ENCODE results near the gene REV3L.
"Not testable (repeated sequence)": the region's sequence is repeated elsewhere in the genome, so short reads cannot be mapped to it uniquely, and the experiment has no call there.

REV3L gene

DNA sequence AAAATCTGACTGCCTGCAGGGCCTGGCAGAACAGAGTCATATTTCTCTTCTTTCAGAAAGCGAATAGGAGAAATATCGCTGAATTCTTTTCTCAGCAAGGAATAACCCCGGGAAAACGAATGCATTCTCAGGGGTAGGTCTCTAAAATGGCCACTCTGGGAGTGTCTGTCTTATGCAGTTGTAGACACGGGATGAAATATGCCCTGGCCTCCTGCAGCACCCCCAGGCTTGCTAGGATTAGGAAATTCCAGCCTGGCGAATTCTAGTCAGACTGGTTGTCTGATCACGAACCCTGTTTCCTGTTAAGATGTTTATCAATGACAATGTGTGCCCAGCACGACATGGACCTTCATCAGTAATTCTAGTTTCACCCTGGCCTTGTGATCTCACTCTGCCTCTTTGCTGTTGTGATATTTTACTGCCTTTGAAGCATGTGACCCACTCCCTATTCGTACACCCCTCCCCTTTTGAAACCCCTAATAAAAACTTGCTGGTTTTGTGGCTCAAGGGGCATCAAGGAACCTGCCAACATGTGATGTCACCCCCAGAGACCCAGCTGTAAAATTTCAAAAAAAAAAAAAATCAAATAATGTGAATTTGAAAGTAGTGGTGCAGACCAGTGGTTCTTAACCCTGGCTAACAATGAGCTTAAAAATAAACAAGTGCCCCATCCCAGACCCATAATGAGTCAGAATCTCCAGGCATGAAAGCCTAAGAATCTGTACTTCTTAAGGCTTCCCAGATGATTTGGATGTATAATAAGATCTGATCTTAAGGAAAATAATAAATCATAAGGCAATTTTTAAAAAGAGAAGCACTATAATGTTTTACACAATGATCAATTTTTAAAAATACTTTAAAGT, 181.8 kb downstream of the REV3L start:
- not testable (repeated sequence) for DNase-seq (ENCODE audit: low read depth in 2 of 2)

DNA sequence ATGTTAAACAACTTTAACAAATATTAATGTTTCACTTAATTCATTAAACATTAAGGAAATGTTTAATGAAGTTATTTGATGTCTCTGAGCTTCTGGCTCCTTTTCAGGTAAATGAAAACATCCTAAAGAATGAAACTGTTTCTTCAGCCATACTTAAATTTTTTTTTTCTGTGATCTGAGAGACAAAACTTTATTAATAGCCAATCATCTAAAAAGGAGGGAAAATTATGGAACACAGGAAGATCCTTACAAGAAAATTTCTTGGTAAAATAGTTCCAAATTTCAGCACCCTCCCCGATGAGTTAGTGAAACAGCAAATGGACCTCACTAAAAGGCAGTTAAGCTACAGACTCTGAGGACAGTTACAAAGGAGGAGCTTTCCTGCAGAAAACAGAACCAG, 185.2 kb downstream of the REV3L start:
- DNase-seq (ENCODE audit: low read depth in 2 of 2): no peak

DNA sequence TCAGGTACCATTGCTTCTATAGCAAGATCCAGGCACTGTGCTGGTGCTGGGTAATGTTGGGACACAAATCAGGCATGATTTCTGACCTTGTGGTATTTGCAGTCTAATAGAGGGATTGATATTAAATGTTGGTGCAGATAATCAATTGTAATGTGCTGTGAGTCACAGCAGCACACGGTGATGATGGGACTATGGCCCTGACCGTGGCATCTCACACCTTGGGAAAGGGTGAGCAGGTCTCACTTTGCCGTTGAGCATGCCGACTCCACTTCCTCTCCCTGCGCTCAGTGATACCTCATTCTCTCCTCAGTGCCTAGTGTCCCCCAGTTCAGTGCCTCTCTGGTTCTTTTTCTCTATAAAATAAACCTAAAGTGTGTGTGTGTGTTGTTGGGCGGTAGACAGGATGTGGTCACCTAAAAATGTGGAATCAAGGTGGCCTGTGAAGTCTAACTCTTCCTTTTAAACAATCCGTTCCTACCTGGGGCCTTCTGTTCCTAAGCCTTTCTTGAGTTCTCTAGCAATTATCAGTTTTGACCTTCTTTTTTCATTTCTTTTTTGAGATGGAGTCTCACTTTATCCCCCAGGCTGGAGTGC, 188.5 kb downstream of the REV3L start:
- no peak for DNase-seq (ENCODE audit: low read depth in 2 of 2)

DNA sequence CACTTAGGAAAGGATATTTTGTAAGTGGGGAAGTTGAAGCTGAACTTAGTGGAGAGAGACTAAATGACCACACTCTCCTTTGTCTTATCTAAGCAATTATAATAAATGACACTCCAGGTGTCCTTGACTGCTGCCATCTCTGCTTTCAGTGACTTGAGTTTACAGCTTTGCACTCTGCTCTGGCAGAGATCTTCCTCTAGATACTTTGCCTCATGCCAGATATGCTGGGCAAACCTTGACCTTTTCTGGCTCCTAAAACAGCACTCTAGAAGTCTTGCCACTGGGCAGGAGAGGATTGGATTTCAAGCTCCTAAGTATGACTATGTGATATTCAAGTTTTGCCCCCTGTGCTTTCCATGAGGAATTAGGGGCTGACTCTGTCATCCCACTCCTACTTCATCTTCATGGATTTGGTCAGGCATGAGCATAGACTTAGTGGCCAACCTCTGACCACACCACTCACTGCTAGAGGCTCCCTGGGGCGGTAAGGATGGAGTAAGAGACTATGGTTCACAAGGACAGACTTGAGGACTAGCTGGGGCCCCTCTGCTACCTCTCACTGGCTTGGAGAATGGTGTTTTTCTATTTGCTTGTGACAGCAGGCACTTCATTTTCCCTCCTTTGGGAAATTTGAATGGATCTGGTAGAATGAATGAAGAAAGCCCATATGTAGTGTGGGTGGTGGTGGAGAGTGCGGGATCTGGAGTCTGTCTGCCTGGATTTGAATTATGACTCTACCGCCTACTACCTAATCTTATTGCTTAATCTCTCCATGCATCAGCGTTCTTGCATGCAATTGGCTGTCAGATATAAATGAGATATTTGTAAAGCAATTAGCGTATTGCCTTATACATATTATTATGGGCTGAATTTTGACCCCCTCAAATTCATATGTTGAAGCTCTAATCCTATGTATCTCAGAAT, 191.4 kb downstream of the REV3L start:
- DNase-seq (ENCODE audit: low read depth in 2 of 2): no peak

DNA sequence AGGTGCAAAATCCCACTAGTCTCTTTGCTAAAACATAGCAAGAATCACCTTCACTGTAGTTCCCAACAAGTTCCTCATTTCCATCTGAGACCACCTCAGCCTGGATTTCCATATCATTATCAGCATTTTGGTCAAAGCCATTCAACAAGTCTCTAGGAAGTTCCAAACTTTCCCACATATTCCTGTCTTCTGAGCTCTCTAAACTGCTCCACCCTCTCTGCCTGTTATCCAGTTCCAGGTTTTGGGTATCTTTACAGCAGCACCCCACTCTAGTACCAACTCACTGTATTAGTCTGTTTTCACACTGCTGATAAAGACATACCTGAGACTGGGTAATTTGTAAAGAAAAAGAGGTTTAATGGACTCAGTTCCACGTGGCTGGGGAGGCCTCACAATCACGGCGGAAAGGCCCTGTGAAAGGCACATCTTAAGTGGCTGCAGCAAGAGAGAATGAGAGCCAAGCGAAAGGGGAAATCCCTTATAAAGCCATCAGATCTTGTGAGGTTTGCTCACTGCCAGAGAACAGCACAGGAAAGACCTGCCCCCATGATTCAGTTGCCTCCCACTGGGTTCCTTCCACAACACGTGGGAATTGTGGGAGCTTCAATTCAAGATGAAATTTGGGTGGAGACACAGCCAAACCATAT, 192.2 kb downstream of the REV3L start:
- not testable (repeated sequence) for DNase-seq (ENCODE audit: low read depth in 2 of 2)

DNA sequence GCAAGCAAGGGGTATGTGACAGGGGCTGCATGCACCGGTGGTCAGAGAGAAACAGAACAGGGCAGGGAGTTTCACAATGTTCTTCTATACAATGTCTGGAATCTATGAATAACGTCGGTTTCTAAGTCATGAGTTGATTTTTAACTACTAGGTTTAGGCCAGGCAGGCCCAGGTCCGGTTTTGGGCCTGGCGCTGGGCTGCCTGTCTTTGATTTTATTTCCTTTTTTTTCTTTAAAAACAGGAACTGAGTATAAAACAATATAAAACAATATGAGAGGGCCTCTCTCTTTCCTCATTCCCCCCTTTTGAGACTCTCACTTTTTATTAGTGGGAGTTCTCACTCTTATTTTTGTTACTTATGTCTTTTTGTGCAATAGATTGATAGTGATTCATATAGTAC, 198.7 kb downstream of the REV3L start:
- not testable (repeated sequence) for DNase-seq (ENCODE audit: low read depth in 2 of 2)

DNA sequence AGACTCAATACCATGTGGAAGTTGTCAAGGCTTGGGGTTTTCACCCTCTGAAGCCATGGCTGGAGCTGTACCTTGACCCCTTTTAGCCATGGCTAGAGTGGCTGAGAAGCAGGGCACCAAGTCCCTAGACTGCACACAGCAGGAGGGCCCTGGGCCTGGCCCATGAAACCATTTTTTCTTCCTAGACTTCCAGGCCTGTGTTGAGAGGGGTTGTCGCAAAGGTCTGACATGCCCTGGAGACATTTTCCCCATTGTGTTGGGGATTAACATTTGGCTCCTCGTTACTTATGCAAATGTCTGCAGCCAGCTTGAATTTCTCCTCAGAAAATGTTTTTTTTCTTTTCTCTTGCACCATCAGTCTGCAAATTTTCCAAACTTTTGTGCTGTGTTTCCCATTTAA, 199.3 kb downstream of the REV3L start:
- DNase-seq (ENCODE audit: low read depth in 2 of 2): no peak

DNA sequence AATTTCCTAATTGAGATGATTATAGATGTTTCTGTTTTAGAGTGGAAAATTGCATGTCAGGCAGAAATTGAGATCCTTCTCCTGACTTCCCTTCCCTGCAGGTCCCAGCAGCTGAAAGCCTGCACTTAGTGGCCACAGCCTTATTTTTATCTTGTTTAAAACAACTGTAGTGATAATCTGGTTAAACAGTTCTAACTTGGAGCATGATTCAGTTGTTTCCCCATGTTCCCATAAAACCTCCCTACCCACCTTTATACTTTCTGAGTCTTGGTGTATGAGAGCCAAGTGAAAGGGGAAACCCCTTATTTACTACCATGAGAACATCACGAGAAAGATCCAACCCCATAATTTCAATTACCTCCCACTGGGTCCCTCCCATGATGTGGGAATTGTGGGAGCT, 200.5 kb downstream of the REV3L start:
- no peak for DNase-seq (ENCODE audit: low read depth in 2 of 2)

DNA sequence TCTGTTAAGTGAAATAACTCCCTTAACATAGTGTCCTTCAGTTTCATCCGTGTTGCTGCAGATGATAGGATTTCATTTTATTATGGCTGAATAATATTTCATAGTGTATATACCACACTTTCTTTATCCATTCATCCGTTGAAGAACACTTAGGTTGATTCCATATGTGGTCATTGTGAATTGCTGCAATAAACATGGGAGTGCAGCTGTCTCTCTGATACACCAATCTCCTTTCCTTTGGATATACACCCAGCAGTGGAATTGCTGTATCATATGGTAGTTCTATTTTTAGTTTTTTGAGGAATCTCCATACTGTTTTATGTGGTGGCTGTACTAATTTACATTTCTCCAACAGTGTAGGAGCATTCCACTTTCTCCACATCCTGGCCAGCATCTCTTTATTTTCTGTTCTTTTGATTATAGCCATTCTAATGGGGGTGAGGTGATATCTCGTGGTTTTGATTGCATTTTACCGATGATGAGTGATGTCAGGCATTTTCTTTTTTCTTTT, 202.5 kb downstream of the REV3L start:
- no peak for DNase-seq (ENCODE audit: low read depth in 2 of 2)

DNA sequence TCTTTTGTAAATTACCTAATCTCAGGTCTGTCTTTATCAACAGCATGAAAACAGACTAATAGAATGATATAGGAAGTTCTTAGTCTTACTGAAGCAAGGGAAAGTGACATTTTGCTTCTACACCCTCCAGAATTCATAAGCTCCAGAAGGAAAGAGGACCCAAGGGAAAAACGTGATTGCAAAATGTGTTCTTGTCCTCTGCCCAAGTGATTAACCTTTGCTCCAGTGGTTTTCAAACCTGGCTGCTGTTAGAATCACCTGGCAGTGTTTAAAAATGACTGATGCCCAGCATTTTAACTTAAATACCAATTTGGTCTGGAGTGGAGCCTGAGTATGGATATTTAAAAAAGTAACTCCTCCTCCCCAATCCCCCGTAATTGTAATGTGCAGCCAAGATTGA, 204.3 kb downstream of the REV3L start:
- DNase-seq (ENCODE audit: low read depth in 2 of 2): no peak

DNA sequence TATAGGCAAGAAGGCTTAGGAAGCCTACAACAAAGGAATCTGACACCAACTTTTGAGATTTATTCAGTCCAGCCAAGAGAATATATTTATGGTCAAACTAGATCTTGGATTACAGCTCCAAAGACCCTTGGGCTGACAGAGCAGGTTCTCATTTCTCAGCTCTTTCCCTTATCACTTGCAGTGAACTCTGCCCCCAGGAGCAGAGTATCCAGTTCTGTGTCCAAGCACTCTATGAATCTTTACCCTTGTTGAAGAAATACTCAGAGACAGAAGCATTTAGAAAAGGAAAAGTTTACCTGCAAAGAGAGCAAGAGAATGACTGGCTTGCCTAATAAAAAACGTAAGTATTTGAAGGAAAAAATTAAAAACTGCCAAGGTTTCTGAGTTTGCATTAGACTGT, 205.2 kb downstream of the REV3L start:
- no peak for DNase-seq (ENCODE audit: low read depth in 2 of 2)

DNA sequence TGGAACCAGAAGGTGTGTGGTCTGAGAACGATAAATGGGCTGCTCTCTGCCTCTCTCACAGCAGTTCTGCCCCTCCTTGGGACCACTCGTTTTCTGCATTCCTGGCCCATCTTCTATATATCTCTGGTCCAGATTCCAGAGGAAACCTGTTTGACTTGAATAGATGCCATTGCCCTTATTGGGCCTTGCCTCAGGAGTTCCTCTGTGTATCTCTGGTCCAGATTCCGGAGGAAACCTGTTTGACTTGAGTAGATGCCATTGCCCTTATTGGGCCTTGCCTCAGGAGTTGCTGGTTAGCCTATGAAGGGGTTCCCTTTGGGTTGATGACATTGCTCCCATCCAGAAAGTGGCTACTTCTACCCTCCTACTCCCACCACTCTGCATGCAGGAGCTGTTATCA, 206.3 kb downstream of the REV3L start:
- DNase-seq (ENCODE audit: low read depth in 2 of 2): no peak

DNA sequence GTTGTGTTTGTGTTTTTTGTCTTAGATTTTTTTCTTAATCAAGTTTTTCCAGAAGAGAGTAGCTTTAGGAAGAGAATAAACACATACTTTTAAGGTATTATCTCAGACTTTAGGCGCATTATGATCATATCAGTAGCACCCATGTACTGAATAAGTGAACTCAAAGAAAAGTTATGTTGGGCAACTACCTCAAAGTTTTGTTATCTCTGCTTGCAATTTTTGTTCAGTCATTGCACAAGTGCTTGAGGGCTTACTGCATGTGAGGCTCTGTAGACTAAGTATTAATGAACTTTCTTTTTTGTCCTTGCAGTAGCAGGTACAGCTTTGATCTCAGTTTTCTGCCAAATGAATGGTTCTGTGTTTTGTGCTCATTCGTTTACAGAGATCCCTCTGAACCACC, 206.7 kb downstream of the REV3L start:
- DNase-seq (ENCODE audit: low read depth in 2 of 2): no peak

DNA sequence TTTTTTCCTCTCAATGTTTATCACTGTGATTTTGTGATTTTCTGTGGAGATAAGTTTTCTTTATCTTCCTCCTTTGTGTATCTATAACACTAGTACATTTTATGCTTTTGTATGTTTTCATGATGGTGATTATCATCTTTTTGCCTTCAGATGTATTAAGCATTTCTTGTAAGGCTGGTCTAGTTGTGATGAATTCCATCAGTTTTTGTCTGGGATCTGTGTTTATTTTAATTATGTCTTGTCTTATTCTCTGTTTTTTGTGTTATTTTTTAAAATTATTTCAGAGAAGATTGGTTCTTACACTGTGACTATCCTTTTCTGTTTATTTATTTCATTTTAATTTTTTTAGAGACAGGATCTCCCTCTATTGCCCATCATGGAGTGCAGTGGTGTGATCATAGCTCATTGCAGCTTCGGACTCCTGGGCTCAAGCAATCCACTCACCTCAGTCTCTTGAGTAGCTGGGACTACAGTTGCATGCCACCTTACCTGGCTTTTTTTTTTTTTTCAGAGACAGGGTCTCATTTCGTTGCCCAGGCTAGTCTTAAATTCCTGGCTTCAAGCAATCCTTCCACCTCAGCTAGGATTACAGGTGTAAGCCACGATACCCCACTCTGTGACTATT, 208.3 kb downstream of the REV3L start:
- no peak for DNase-seq (ENCODE audit: low read depth in 2 of 2)

DNA sequence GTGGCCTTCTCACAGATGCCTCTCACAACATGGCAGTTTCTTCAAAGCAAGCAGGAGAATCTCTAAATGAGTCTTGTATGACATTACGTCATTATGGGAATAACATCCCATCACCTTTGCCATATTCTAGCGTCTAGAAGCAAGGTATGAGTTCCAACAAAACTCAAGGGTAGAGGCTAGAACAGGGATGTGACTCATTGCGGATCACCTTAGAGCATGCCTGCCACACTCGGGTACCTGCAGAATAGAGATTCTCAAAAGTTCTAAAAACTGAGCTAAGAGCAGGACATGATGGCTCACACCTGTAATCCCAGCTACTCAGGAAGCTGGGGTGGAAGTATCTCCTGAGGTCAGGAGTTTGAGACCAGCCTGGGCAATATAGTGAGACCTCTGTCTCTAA, 212.9 kb downstream of the REV3L start:
- DNase-seq (ENCODE audit: low read depth in 2 of 2): no peak

DNA sequence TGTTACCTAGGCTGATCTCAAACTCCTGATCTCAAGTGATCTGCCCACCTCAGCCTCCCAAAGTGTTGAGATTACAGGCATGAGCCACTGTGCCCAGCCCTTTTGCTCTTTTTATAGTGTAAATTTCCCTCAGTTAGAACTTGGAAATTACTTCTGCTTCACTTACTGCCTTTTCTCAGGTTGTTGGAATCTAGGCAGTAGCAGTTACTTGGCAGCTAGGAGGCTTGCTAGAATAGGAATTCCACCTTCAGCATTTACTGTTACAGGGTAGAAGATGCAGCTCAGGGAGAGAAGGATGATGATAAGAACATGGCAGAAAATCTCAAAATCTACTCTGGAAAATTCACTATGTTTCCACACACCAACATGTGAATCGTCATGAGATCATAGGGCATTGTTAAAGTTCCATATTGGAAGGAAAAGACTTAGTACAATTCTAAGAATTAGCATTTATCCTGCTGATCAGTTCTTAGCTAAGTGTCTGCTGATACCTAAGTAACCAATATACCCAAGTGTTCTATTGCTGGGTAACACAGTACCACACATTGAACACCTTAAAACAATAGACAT, 213.5 kb downstream of the REV3L start:
- no peak for DNase-seq (ENCODE audit: low read depth in 2 of 2)

DNA sequence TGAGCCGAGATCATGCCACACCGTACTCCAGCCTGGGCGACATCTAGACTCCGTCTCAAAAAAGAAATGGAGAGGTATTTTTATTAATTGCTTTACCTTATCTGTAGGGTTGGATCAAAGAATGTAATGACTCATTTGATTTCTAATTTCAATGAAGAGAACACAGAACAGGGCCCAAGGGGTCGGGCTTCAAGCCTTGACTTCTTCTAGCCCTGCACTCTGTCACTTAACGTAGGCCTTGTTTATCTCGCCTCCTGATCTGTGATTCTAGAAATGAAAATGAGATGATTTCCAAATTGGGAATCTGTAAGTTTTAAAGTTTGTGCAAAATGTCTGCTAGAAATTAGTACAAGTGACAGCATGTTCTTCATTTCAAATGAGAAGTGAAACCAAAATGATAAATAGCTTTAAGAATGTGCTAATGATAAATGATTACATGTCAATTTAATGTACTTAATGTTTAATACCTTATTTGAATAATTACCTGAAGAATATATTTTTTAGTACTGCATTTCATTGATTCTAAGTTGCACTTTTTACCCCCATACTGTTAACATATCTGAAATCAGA, 215.2 kb downstream of the REV3L start:
- DNase-seq (ENCODE audit: low read depth in 2 of 2): no peak

DNA sequence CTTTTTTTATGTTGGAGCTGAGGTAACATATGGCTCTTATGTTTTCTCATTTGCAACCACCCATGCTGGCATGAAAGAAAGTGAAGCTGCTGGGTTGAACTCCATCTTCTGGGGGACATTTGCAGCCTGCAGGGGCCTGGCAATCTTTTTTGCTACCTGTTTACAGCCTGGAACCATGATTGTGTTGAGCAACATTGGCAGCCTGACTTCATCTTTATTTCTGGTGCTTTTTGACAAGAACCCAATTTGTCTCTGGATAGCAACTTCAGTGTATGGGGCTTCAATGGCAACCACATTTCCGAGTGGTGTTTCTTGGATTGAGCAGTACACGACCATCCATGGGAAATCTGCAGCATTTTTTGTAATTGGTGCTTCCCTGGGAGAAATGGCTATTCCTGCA, 216.7 kb downstream of the REV3L start:
- no peak for DNase-seq (ENCODE audit: low read depth in 2 of 2)

DNA sequence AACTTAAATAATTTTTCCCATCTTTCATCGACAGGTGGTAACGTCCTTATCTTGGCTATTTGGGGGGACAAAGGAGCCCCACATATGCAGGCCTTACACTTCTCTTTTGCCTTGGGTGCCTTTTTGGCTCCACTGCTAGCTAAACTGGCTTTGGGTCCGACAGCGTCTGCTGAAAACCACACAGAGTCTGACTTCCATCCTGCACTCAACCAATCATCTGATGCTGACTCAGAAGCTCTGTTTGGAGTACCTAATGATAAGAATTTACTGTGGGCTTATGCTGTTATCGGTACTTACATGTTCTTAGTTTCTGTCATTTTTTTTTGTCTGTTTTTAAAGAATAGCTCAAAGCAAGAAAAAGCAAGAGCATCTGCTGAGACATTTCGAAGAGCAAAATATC, 217.2 kb downstream of the REV3L start:
- DNase-seq (ENCODE audit: low read depth in 2 of 2): no peak

DNA sequence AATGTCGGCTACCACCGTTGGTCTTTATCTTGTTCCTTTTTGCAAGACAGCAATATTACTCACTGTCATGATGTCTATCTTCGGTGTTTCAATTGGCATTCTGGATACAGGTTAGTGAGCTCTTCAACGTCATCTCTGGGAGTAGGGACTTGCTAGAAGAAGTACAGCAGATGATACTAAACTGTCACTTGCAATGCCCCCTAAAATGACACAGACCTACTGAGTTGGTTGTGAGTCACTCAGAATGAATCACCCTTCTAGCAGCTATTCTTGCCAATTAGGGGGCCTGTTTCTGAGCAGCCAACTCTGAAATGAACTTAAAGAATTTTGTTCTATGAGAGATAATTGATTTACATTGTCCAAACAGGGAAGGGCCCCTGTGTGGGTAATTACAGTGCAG, 219.2 kb downstream of the REV3L start:
- no peak for DNase-seq (ENCODE audit: low read depth in 2 of 2)

Measured in activated CD8-positive, alpha-beta memory T cell treated with anti-CD3 and anti-CD28 coated beads for 4 hours (primary cell).